ENCODE data around the gene LRRC49. TPM values are rescaled to one million over a fixed set of nuclear protein-coding genes. Genes with fewer than 3 reads are reported as not detected.

The LRRC49 gene
- total and polyA plus RNA-seq, 2 of the 13 experiments (the other 11 are each of a cell fraction or from before 2014, with no cell fraction given): 0.57 to 1.00 TPM

- TF ChIP-seq ZBTB34 (CRISPR knock-in tag; IDR thresholded peaks at IDR 0.05): no peak
- peak; percentile 54 for TF ChIP-seq ZNF547 (CRISPR knock-in tag; IDR thresholded peaks at IDR 0.05)
- TF ChIP-seq ZNF775 (CRISPR knock-in tag; IDR thresholded peaks at IDR 0.05; ENCODE audit: borderline replicate concordance): no peak; the same call in 1 of the 2 replicates
- peak; percentile 98 for TF ChIP-seq GABPB1 (CRISPR knock-in tag; IDR thresholded peaks at IDR 0.05)
- TF ChIP-seq FOXK1 (CRISPR knock-in tag; IDR thresholded peaks at IDR 0.05; ENCODE audit: borderline replicate concordance, low read depth): peak; percentile 71; the same call in 1 of the 2 replicates
- peak; percentile 70; the same call in 1 of the 2 replicates for TF ChIP-seq ZNF768 (CRISPR knock-in tag; IDR thresholded peaks at IDR 0.05)
- TF ChIP-seq PHF20 (CRISPR knock-in tag; IDR thresholded peaks at IDR 0.05): peak; percentile 83
- TF ChIP-seq MAX (IDR thresholded peaks at IDR 0.05): peak; percentile 67; the same call in 1 of the 2 replicates
- TF ChIP-seq THRA (CRISPR knock-in tag; IDR thresholded peaks at IDR 0.05; ENCODE audit: borderline replicate concordance): 0 out of 2 replicates have a peak, but pooled peaks have one; percentile 11
- TF ChIP-seq MTERF4 (CRISPR knock-in tag; IDR thresholded peaks at IDR 0.05): 0 out of 2 replicates have a peak, but pooled peaks have one; percentile 53
- no peak for TF ChIP-seq SUZ12 (IDR thresholded peaks at IDR 0.05; ENCODE audit: low read depth, low read length)
- no peak for TF ChIP-seq FOXA1 (IDR thresholded peaks at IDR 0.05)
- peak; percentile 29 for TF ChIP-seq FOXA1 (CRISPR knock-in tag; IDR thresholded peaks at IDR 0.05)
- no peak for TF ChIP-seq HOXA5 (CRISPR knock-in tag; IDR thresholded peaks at IDR 0.05)
- peak; percentile 79 for TF ChIP-seq SP2 (CRISPR knock-in tag; IDR thresholded peaks at IDR 0.05)
- peak; percentile 98 for TF ChIP-seq SAP130 (CRISPR knock-in tag; IDR thresholded peaks at IDR 0.05; ENCODE audit: low read depth)
- TF ChIP-seq ZSCAN9 (CRISPR knock-in tag; IDR thresholded peaks at IDR 0.05; ENCODE audit: borderline replicate concordance): 0 out of 2 replicates have a peak, but pooled peaks have one; percentile 19
- TF ChIP-seq GATAD1 (CRISPR knock-in tag; IDR thresholded peaks at IDR 0.05): peak; percentile 93
- TF ChIP-seq RBM22 (optimal IDR thresholded peaks at IDR 0.05; ENCODE audit: low read length): peak; percentile 48
- TF ChIP-seq ZNF691 (CRISPR knock-in tag; IDR thresholded peaks at IDR 0.05; ENCODE audit: borderline replicate concordance, low read depth): no peak
- 0 out of 2 replicates have a peak, but pooled peaks have one; percentile 22 for TF ChIP-seq RXRB (CRISPR knock-in tag; IDR thresholded peaks at IDR 0.05; ENCODE audit: borderline replicate concordance)
- peak; percentile 63; the same call in 1 of the 2 replicates for TF ChIP-seq ZSCAN21 (CRISPR knock-in tag; IDR thresholded peaks at IDR 0.05; ENCODE audit: borderline replicate concordance)
- TF ChIP-seq U2AF2 (IDR thresholded peaks at IDR 0.05; ENCODE audit: low read depth, low read length): peak; percentile 91
- TF ChIP-seq CREM (IDR thresholded peaks at IDR 0.05): peak; percentile 55; the same call in 1 of the 2 replicates
- no peak for TF ChIP-seq CREM (CRISPR knock-in tag; IDR thresholded peaks at IDR 0.05)
- peak; percentile 97 for TF ChIP-seq RFX1 (IDR thresholded peaks at IDR 0.05)
- 0 out of 2 replicates have a peak, but pooled peaks have one; percentile 76 for TF ChIP-seq ZNF468 (CRISPR knock-in tag; IDR thresholded peaks at IDR 0.05)
Observed at GRCh38 chr15:70892002-70892911, at the start of gene LRRC49, which contains the start of gene THAP10 (continued).

Measured in HepG2 (cell line).